Measurements from ENCODE around the gene ESCO1.
A peak's percentile ranks its signal among the peaks of the same experiment; 100 is the strongest.
"Not testable (repeated sequence)": the region's sequence is repeated elsewhere in the genome, so short reads cannot be mapped to it uniquely, and the experiment has no call there.

The ESCO1 gene, protein sequence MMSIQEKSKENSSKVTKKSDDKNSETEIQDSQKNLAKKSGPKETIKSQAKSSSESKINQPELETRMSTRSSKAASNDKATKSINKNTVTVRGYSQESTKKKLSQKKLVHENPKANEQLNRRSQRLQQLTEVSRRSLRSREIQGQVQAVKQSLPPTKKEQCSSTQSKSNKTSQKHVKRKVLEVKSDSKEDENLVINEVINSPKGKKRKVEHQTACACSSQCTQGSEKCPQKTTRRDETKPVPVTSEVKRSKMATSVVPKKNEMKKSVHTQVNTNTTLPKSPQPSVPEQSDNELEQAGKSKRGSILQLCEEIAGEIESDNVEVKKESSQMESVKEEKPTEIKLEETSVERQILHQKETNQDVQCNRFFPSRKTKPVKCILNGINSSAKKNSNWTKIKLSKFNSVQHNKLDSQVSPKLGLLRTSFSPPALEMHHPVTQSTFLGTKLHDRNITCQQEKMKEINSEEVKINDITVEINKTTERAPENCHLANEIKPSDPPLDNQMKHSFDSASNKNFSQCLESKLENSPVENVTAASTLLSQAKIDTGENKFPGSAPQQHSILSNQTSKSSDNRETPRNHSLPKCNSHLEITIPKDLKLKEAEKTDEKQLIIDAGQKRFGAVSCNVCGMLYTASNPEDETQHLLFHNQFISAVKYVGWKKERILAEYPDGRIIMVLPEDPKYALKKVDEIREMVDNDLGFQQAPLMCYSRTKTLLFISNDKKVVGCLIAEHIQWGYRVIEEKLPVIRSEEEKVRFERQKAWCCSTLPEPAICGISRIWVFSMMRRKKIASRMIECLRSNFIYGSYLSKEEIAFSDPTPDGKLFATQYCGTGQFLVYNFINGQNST

DNA sequence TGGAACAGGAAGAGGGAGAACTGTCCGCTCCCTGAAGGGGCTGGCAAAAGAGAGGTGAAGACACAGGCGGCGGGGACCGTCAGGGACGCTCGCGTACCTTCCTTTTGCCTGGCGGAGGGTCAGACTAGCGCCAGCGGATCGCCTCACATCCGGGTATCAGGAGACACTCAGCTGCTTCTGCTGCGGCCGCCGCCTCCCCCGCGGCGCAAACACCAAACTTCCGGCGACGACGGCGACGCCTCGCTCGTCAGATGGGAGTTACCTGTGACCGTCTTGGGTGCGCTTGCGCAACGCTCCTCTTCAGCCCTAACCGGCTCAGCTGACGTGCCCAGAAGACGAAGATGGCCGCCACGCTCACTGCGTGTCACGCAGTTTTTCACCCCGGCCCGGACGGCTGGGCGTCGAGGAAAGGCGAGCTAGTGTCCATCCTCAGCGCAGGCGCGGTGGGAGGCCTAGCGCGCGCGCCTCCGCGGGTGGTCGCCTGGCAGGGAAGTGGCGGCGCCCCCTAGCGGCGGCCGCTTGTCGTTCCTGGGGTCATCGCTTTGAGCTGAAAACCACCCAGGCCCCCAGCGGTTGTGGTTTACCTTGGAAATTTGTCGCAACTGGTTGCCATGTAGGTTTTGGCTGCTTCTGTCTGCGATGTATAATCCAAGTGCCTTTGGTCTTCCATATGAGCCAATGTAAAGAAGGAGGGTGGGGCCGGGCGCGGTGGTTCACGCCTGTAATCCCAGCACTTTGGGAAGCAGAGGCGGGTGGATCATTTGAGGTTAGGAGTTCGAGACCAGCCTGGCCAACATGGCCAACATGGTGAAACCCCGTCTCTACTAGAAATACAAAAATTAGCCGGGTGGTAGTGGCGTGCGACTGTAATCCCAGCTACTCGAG is at the start of gene ESCO1:
TSS of gene ESCO1 (minus strand) at position 179 of the 885 bp plus-strand sequence. CDS start 25,861 bp downstream, outside the sequence.
- DNase-seq: peak; percentile 97

DNA sequence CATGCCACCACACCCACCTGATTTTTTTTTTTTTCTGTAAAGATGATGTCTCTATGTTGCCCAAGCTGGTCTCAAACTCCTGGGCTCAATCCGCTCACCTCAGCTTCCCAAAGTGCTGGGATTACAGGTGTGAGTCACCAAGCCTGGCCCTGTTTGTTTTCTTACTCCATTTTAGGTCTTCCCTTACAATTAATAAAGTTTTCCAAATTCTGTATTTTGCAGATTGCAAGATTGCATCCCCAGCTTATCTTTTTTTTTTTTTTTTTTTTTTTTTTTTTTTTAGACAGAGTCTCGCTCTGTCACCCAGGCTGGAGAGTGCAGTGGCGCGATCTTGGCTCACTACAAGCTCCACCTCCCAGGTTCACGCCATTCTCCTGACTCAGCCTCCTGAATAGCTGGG is 39.9 kb upstream of the ESCO1 start:
- DNase-seq: not testable (repeated sequence)

DNA sequence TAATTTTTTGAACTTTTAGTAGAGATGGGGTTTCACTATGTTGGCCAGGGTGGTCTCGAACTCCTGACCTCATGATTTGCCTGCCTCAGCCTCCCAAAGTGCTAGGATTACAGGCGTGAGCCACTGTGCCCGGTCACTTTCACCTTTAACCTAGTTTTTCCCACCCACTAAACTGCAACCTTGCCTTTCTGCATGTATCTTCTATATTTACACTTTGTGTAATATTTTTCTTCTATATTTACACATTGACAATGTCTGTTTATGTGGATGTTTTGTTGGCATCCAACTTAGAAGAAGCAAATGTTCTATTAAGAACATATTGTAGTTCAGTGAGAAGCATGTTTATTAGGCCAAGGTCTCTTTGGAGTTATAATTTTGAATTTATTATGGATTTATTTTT is 38.3 kb upstream of the ESCO1 start:
- no peak for DNase-seq

DNA sequence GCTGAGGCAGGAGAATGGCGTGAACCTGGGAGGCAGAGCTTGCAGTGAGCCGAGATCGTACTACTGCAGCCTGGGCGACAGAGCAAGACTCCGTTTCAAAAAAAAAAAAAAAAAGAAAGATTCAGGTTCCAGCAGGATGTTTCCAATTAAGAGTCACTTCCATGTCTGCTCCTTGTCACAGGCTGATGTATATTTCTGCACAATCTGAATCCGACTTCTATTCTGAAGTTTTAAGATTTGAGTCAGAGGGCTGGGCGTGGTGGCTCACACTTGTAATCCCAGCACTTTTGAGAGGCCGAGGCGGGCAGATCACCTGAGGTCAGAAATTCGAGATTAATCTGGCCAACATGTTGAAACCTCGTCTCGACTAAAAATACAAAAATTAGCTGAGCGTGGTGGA is 36.3 kb upstream of the ESCO1 start:
- no peak for DNase-seq

DNA sequence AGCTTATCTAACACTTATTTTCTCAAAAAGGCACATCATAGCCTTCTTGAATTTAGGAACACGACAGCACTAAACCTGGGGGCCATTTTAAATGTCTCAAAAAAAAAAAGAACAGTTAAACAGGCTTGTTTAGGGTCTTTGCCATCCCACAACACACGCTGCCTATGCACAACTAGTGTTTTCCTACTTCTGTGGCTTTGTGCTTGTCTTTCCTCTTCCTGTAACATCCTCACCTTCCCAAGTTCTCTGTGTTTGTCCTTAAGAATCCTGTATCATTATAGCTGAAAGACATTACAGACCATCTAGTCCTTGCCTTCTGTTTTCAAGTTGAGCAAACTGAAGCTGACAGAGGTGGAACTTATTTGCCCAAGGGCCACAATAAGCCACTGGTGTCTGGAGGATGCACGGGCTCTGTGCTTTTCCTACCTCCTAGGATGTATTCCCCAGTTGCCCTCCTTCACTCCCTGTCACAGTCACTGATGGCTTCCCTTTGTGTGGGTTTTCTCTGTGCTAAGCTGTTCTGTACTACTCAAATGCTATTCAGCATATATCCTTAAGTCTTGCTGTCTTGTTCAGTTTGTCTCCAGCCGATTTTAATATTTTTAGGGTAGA is 34.2 kb upstream of the ESCO1 start:
- DNase-seq: no peak

DNA sequence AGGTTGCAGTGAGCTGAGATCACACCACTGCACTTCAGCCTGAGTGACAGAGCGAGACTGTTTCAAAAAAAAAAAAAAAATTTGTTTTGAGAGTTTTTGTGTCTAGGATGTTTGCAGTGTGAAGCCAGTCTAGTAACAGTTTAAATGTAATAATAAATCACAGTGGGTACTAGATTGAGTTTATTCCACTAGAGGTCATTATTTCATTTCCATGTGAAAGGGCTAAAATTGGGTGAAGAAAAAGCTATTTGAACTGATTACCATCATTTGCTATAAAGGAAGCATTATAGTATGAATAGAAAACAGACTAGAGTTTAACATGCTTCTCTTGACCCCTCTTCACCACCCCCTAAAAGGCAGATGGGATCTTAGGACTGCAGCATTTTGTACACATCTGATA is 31.9 kb upstream of the ESCO1 start:
- DNase-seq: no peak

DNA sequence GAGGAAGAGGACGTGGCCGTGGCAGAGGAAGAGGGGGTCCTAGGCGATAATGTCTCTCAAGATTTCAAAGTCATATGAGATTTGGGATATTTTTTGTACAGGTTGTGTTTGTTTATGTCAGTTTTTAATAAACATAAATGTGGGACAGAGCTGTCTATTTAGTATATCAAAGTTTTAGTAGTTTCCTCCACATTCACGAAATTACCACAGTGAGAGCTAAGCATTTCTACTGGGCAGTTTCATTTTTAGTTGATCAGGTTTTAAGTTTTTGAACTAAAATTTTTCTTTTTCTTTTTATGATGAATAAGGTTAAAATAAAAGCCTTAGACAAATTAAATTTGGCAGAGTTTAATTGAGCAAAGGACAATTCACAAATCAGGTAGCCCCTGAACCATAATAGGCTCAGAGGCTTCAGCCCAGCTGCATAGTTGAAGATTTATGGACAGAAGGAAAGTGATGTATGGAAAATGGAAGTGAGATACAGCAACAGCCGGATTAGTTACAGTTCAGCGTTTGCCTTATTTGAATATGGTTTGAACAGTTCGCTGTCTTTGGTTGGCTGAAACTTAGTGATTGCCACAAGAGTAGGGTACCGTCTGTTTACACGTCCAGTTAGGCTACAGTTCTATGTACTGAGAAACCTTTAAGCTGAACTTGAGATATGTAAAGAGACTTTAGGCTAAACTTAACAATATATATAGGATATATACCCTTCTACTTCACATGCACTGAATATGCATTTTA is 28.8 kb upstream of the ESCO1 start:
- no peak for DNase-seq

DNA sequence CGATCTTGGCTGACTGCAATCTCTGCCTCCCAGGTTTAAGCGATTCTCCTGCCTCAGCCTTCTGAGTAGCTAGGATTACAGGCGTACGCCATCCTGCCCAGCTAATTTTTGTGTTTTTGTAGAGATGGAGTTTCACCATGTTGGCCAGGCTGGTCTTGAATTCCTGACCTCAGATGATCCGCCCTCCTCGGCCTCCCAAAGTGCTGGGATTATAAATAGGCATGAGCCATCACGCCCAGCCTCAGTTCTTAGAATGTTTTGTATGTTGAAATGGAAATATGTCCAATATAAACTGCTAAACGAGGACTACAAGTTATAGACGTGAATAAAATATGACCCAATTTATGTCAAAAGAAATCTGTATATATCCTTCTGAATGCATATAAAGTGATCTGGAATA is 21.1 kb upstream of the ESCO1 start:
- not testable (repeated sequence) for DNase-seq

DNA sequence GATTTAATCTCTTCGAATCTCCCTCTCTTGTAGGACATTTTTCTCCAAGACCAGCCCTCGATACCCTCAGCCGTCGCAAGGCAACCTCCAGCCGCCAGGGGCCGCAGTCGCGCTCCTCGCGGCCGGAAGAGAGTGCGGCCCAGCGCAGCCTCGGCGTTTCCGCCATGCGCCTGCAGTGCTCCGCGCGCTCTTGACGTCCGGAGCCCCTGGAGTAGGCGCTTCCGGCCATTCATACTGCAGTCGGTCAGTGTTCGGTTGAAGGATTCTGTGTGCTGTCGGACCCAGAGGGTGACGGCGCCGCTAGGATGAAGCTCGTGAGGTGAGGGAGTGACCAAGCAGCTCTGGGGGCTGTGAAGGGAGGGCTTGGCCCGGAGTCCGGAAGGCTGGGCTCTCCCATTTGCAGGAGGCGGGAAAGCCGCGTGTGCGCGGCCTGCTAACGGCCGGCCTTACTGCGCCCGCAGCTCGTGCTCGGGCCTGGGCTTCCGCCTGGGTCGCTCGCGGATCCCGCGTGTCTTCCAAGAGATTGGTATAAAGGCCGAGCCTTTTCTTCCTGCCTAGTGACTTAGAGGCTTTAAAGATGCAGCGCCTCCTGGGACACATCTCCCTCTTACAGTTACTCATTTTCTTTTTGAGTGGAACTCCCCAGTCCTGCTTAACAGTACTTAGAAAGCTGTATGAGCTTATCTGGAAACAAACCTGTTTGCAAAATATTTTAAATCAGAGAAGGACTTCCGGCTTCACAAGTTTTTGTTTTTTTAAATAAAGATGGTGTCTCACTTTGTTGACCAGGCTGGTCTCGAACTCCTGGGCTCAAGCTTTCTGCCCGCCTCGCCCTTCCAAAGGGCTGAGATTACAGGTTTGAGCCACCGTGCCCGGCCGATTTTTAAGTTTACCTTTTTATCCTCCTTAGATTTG is 11.9 kb upstream of the ESCO1 start, which contains the start of gene SNRPD1:
TSS of gene SNRPD1 (plus strand) at position 190 of the 915 bp plus-strand sequence. CDS start at position 306, 116 bp downstream.
- DNase-seq: peak; percentile 94

DNA sequence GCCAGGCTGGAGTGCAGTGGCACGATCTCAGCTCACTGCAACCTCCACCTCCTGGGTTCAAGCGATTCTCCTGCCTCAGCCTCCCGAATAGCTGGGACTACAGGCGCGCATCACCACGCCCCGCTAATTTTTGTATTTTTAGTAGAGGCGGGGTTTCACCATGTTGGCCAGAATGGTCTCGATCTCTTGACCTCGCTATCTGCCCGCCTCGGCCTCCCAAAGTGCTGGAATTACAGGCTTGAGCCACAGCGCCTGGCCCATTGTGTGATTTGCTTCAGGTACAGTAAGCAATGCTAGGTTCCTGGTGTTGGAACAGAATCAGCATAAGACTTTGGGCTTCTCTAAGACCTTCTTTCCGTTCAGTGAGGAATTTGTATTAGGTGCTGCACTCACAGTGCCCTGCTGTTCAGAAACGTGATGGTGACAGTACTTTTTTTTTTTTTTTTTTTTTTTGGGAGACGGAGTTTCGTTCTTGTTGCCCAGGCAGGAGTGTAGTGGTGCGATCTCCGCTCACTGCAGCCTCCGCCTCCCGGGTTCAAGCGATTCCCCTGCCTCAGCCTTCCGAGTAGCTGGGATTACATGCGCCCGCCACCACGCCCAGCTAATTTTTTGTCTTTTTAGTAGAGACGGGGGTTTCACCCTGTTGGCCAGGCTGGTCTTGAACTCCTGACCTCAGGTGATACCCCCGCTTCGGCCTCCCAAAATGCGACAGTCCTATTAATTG is 11.1 kb upstream of the ESCO1 start:
- not testable (repeated sequence) for DNase-seq

DNA sequence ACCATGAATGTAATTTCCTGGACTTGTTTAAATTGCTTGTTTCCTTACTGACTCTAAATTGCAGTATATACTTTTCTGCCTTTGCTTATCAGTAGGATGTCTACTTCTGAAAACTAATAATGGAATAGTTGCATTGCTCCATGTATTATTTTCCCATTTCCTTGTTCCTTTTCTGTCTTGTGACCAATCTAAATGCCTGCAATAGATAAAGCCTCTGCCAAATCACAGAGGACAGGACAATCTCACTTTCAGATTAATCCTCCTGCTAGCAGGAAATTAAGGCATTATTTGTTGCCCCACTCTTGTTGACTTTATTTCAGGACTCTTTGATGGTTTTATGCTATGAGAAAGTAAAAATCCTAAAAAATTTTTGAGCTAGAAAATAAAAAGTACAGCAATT is 4.7 kb upstream of the ESCO1 start:
- no peak for DNase-seq

DNA sequence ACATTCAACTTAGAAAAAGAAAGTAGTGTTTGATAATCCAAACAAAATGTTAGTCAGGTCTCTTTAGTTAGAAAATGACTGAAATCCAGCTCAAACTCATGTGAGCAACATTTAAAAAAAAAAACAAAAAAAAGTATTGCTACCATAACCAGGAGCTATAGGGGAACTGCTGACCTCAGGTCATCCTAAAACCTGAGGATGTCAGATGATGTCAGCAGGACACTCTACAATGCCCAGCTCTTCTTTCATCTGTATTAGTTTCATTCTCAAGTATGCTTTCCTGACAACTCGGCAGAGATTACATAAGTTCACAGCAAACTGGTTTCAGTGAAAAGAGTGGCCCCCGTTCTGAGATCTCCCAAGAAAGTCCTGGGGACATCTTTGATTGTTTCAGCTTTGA is 4.2 kb upstream of the ESCO1 start:
- DNase-seq: no peak

DNA sequence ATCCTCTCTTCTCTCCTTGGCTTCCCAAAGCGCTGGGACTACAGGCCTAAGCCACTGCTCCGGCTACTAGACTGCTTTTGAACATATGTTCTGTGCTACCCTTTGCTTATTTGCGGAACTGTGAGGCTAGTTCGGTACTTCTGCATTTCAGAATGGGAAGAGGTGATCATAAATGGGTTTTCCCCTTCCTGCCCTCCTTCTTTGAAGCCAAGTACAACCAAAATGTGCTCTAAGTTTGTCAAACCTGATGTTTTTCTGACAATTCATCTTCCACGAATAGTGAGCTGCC is 1.7 kb upstream of the ESCO1 start:
- no peak for DNase-seq

DNA sequence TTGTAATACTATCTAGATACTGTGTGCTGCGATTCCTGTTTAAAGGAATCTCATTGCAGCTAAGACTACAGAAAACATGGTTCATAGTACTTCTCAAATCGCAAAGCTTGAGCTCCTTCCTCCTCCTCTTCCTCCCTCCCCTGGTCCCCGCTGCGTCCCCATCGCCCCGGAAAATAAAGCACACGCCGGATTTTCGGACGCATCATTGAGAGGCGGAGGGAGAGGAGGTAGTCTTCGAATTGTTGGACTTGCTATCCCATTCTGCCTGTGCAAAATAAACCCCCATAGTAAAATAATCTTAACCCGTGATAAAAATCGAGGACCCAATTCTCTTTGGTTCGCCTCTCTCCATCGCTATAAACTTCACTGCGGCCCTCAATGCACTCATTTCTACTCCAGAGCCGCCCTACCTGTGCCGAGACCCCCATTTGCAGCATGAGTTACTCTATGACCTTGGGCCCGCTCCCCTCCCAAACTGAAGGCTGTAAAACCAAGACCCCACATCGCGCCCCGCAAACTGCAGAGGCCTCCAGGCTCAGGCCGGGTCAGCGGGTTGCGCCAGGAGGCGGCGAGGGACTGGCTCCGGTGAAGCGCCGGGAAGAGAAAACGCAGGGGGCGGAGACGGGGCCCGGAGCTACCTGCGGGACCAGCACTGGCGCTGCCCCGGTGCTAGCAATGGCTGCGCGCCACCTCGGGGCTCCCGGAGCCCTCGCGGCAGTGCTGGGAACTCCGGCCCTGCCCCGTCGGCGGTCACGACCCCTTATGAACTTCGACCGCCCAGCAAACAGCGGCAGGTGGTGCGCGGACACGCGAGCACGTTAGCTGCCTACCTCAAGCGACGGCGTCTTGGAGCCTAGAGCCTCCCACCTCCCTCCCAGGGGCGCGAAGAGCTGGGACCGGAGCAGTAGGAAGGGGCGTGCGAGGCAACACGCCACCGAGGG is 649 bp downstream of the ESCO1 start:
- peak; percentile 58 for DNase-seq

DNA sequence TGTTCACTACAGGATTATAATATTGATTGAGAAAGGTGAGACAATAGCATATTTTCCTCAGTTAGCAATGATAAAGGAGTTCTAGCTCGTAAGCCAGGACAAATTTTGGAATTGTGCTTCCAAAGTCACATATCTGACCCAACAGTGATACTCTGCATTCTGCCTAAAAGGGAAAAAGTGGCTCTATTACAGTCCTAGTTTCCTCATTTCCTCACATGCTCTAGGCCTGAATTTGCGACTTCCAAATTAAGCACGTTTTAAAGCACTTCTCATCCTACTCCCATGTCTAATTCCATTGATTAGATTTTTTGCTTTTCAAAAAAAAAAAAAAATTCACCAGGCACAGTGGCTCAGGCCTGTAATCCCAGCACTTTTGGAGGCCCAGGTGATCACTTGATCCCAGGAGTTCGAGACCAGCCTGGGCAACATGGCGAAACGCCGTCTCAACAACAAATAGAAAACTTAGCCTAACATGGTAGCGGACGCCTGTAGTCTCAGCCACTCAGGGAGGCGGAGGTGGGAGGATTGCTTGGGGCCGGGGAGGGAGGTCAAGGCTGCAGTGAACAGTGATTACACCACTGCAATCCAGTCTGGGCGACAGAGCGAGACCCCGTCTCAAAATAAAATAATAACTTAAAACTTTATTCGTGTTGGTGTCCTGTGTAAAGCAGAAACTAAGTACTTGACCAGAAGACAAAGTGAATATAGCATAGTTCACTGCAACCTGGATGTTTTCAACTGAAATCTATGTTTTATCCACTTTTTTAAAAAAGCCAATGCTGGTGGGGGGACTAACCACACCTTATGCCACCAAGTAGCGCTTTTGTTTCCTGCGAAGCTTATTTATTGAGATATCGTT is 1.5 kb downstream of the ESCO1 start:
- no peak for DNase-seq

DNA sequence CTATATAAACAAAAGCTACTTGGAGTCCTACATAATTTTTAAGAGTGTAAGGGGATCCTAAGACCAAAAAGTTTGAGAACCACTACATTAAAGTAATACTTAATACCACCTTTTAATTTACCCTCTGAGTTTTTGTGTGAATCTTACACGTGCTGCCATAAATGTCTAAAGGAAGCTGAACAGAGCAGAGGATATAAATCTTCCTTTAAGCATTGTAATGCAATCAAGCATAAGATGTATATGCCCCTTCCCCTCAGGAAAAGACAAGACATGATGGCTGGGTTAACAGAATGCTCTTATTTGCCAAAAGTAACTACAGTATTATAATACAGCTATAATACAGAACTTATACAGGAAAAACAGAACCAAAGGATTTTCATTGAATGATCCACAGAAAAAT is 2.9 kb downstream of the ESCO1 start:
- no peak for DNase-seq

DNA sequence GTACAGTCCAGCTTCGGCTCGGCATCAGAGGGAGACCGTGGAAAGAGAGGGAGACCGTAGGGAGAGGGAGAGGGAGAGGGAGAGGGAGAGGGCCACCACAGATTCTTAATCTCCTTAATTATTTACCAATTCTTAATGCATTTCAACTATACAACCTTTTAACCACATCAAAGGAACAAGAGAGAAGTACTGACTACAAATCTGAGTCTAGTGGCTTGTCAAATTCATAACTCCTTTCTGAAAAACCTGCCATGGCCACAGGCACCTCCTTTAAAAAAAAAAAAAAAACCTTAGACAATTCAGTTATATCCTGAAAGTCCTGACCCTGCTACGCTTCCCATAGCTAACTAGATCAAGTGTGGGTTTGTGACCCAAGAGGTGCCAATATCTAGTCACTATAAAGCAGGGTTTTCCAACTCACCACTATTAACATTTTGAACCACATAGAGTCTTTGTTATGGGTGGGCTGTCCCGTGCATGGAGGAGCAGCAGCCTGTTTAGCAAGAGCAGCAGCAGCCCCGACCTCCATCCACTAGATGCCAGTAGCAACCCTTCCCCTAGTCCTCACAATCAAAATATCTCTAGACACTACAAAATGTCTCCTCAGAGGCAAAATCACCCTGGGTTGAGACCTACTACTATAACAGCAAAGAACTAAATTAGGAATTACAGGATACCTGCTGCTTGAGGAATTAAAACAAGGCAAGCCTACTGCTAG is 6.8 kb downstream of the ESCO1 start:
- DNase-seq: no peak
